H9 (cell line): ENCODE measurements around the gene SMAD3. TPM values are rescaled to one million over a fixed set of nuclear protein-coding genes. Genes with fewer than 3 reads are reported as not detected.

Source experiments
- DNase-seq: peaks from one replicate; pipeline ENCODE4 v3.0.0-alpha.2; 2017
- H2AFZ ChIP-seq: one replicate; pipeline ENCODE4 v1.6.1; 2013; ENCODE audit warnings: mild to moderate bottlenecking, low read length, control low read depth, moderate library complexity
- H2AK5ac ChIP-seq: 2 replicates; pipeline ENCODE4 v1.6.1; 2013; ENCODE audit warnings: low read length, control low read depth, mixed read lengths; ENCODE audit not compliant: insufficient read length
- H2BK120ac ChIP-seq: one replicate; pipeline ENCODE4 v1.6.1; 2013; ENCODE audit warnings: low read depth, mild to moderate bottlenecking, low read length, control low read depth, inconsistent platforms; ENCODE audit not compliant: poor library complexity, severe bottlenecking
- H2BK12ac ChIP-seq: 2 replicates; pipeline ENCODE4 v1.6.1; 2013; ENCODE audit warnings: low read length, control low read depth, mixed read lengths, low read depth; ENCODE audit not compliant: insufficient read length
- H2BK15ac ChIP-seq: 2 replicates; pipeline ENCODE4 v1.6.1; 2013; ENCODE audit warnings: low read depth, low read length, control low read depth
- H2BK20ac ChIP-seq: one replicate; pipeline ENCODE4 v1.6.1; 2013; ENCODE audit warnings: low read depth, mild to moderate bottlenecking, low read length, control low read depth, inconsistent platforms; ENCODE audit not compliant: poor library complexity, severe bottlenecking
- H2BK5ac ChIP-seq: 2 replicates; pipeline ENCODE4 v1.6.1; 2013; ENCODE audit warnings: low read length, control low read depth, mixed read lengths; ENCODE audit not compliant: insufficient read length
- H3K14ac ChIP-seq: 2 replicates; pipeline ENCODE4 v1.6.1; 2013; ENCODE audit warnings: low read length, control low read depth; ENCODE audit not compliant: insufficient read depth
- H3K18ac ChIP-seq: 2 replicates; pipeline ENCODE4 v1.6.1; 2013; ENCODE audit warnings: low read depth, mild to moderate bottlenecking, mixed read lengths, low read length, control low read depth; ENCODE audit not compliant: insufficient read length
- H3K23ac ChIP-seq: 2 replicates; pipeline ENCODE4 v1.6.1; 2013; ENCODE audit warnings: low read length, control low read depth, mixed read lengths, low read depth; ENCODE audit not compliant: insufficient read length
- H3K23me2 ChIP-seq: 2 replicates; pipeline ENCODE4 v1.6.1; 2013; ENCODE audit warnings: low read depth, mild to moderate bottlenecking, mixed read lengths, low read length, control low read depth; ENCODE audit not compliant: insufficient read length, poor library complexity, severe bottlenecking
- H3K27ac ChIP-seq: 2 replicates; pipeline ENCODE4 v1.5.1; 2013; ENCODE audit warnings: low read length, control low read depth, mixed read lengths, low read depth; ENCODE audit not compliant: insufficient read length
- H3K27me3 ChIP-seq: 2 replicates; pipeline ENCODE4 v1.6.1; 2013; ENCODE audit warnings: low read length, control low read depth, inconsistent platforms; ENCODE audit not compliant: insufficient read depth
- H3K4ac ChIP-seq: 2 replicates; pipeline ENCODE4 v1.6.1; 2013; ENCODE audit warnings: low read depth, mild to moderate bottlenecking, control low read depth, inconsistent platforms, low read length, moderate library complexity
- H3K4me1 ChIP-seq: 2 replicates; pipeline ENCODE4 v1.6.1; 2013; ENCODE audit warnings: low read length, control low read depth, inconsistent platforms; ENCODE audit not compliant: insufficient read depth
- H3K4me2 ChIP-seq: 2 replicates; pipeline ENCODE4 v1.6.1; 2013; ENCODE audit warnings: low read length, control low read depth, mixed read lengths; ENCODE audit not compliant: insufficient read length, insufficient read depth
- H3K56ac ChIP-seq: 2 replicates; pipeline ENCODE4 v1.6.1; 2013; ENCODE audit warnings: low read depth, mild to moderate bottlenecking, mixed read lengths, low read length, control low read depth; ENCODE audit not compliant: insufficient read length
- H3K79me1 ChIP-seq: 2 replicates; pipeline ENCODE4 v1.6.1; 2013; ENCODE audit warnings: low read depth, mild to moderate bottlenecking, moderate library complexity, low read length, control low read depth, inconsistent platforms; ENCODE audit not compliant: insufficient read depth, poor library complexity, severe bottlenecking
- H3K79me2 ChIP-seq: 2 replicates; pipeline ENCODE4 v1.6.1; 2013; ENCODE audit warnings: low read length, control low read depth, inconsistent platforms; ENCODE audit not compliant: insufficient read depth
- H3K9ac ChIP-seq: 2 replicates; pipeline ENCODE4 v1.6.1; 2013; ENCODE audit warnings: low read length, control low read depth, mixed read lengths; ENCODE audit not compliant: insufficient read length; ENCODE audit errors: extremely low read depth
- H3K9me3 ChIP-seq: one replicate; pipeline ENCODE4 v1.6.1; 2013; ENCODE audit warnings: low read depth, low read length, inconsistent platforms; ENCODE audit not compliant: control insufficient read depth
- H3T11ph ChIP-seq: one replicate; pipeline ENCODE4 v1.6.1; 2013; ENCODE audit warnings: mild to moderate bottlenecking, low read length, control low read depth, inconsistent platforms
- H4K20me1 ChIP-seq: one replicate; pipeline ENCODE4 v1.6.1; 2013; ENCODE audit not compliant: control insufficient read depth, insufficient read length, insufficient read depth
- H4K5ac ChIP-seq: 2 replicates; pipeline ENCODE4 v1.6.1; 2013; ENCODE audit warnings: low read depth, mild to moderate bottlenecking, mixed read lengths, low read length, control low read depth; ENCODE audit not compliant: insufficient read length
- H4K8ac ChIP-seq: replicated peaks from 2 replicates; pipeline ENCODE4 v1.6.1; 2013; ENCODE audit warnings: low read length, control low read depth, mixed read lengths, low read depth; ENCODE audit not compliant: insufficient read length
- H4K91ac ChIP-seq: 2 replicates; pipeline ENCODE4 v1.6.1; 2013; ENCODE audit warnings: low read depth, mild to moderate bottlenecking, moderate library complexity, mixed read lengths, low read length, control low read depth; ENCODE audit not compliant: insufficient read length
- H3K27ac Mint-ChIP-seq, 3 experiments: 2 replicates in 2 of 3; 3 replicates in 1 of 3; pipeline ENCODE4 v1.8.0; 2020 to 2021; ENCODE audit warnings: mixed read lengths in 3 of 3, mild to moderate bottlenecking in 1 of 3, moderate library complexity in 1 of 3
- H3K27me3 Mint-ChIP-seq: 2 replicates; pipeline ENCODE4 v1.8.0; 2021; ENCODE audit warnings: low read depth, mild to moderate bottlenecking, moderate library complexity, mixed read lengths
- H3K36me3 Mint-ChIP-seq, 3 experiments: 2 replicates in 2 of 3; 3 replicates in 1 of 3; pipeline ENCODE4 v1.8.0; 2020 to 2021; ENCODE audit warnings: low read depth in 3 of 3, mixed read lengths in 3 of 3; ENCODE audit not compliant: insufficient read depth in 1 of 3
- H3K4me1 Mint-ChIP-seq, 2 experiments: 2 replicates each; pipeline ENCODE4 v1.8.0; 2020; ENCODE audit warnings: mixed read lengths in 2 of 2
- H3K4me3 Mint-ChIP-seq, 2 experiments: 2 replicates in 1 of 2; 3 replicates in 1 of 2; pipeline ENCODE4 v1.8.0; 2020 to 2021; ENCODE audit warnings: mild to moderate bottlenecking in 2 of 2, mixed read lengths in 2 of 2, moderate library complexity in 1 of 2
- H3K9me3 Mint-ChIP-seq, 2 experiments: 2 replicates in 1 of 2; 3 replicates in 1 of 2; pipeline ENCODE4 v1.8.0; 2020; ENCODE audit warnings: mild to moderate bottlenecking in 2 of 2, mixed read lengths in 2 of 2, moderate library complexity in 1 of 2
- WGBS: extraction: QIAGEN DNeasy Blood & Tissue Kit; methylation state at CpG from one replicate; pipeline ENCODE4 v1.1.7; 2013; ENCODE audit warnings: missing lambda C conversion rate, low lambda C conversion rate, mixed read lengths; ENCODE audit not compliant: insufficient read length; ENCODE audit errors: extremely low coverage; 5-methylcytosine and 5-hydroxymethylcytosine counted together
- total RNA-seq: library from RNA; stranded (reverse); gene quantifications from 2 replicates; pipeline ENCODE4 v1.2.1, GENCODE V29; 2021
- TF ChIP-seq, protein P1 (sequence below): fragments of 200-600 bp; sonication (generic); conservative IDR thresholded peaks from 3 replicates; pipeline ENCODE4 v1.8.0; 2021; ENCODE audit warnings: antibody characterized with exemption, mild to moderate bottlenecking

SMAD3 gene
- total RNA-seq, 1 experiment from 2014 or later = 26.7 TPM

DNA sequence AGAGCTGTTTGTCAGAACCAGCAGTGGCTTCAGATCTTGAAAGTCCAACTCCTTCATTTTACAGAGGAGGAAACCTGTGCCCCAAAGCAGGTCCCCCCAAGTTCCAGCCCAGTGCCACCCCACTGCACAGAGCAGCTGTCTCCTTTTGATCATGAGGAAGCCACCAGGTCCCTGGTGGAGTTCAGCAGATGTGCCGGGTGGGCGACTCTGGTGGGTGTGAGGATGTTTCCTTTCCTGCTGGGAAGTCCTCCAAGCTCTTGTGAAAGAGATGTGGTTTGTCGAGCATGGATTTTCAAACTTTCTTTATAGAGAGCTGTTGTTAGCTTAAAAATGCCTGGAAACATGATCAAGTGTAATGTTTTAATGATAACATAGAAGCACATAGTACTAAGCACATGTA, 52.0 kb downstream of the SMAD3 start:
- TF ChIP-seq, protein P1, sequence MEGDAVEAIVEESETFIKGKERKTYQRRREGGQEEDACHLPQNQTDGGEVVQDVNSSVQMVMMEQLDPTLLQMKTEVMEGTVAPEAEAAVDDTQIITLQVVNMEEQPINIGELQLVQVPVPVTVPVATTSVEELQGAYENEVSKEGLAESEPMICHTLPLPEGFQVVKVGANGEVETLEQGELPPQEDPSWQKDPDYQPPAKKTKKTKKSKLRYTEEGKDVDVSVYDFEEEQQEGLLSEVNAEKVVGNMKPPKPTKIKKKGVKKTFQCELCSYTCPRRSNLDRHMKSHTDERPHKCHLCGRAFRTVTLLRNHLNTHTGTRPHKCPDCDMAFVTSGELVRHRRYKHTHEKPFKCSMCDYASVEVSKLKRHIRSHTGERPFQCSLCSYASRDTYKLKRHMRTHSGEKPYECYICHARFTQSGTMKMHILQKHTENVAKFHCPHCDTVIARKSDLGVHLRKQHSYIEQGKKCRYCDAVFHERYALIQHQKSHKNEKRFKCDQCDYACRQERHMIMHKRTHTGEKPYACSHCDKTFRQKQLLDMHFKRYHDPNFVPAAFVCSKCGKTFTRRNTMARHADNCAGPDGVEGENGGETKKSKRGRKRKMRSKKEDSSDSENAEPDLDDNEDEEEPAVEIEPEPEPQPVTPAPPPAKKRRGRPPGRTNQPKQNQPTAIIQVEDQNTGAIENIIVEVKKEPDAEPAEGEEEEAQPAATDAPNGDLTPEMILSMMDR = no peak
- Histone ChIP-seq H3K79me2 (no peaks in the 10 kb centered on the region), H3K27ac (no peak overlapping the region)

More for the DNA sequence above, 52.0 kb downstream of the SMAD3 start:
- Histone ChIP-seq H2BK20ac (no peak overlapping the region), H3K14ac (no peak overlapping the region; the same call in 1 of the 2 replicates), H3K4me1 (no peaks in the 10 kb centered on the region), H2AK5ac (no peak overlapping the region), H2BK15ac (no peak overlapping the region), H3K4me2 (no peak overlapping the region), H3K56ac (no peak overlapping the region), H3K23ac (no peak overlapping the region), H2BK5ac (no peak overlapping the region), H2AFZ (no peak overlapping the region), H3K27me3 (no peaks in the 10 kb centered on the region), H3K79me1 (no peaks in the 10 kb centered on the region), H3K18ac (no peak overlapping the region), H3T11ph (no peak overlapping the region), H3K9me3 (no peaks in the 10 kb centered on the region), H4K91ac (no peak overlapping the region), H4K8ac (no peak overlapping the region), H2BK12ac (no peak overlapping the region), H4K5ac (no peak overlapping the region), H3K23me2 (no peaks in the 10 kb centered on the region), H4K20me1 (no peaks in the 10 kb centered on the region), H2BK120ac (no peak overlapping the region), H3K4ac (no peak overlapping the region), H3K9ac (no peak overlapping the region)
- Mint-ChIP-seq H3K4me3 (no peak overlapping the region), H3K27me3 (no peaks in the 10 kb centered on the region), H3K9me3 (no peaks in the 10 kb centered on the region), H3K27ac (peak overlapping the region in 1 of 3 experiments; percentile 39; a peak in 1 of 7 replicates), H3K36me3 (no peaks in the 10 kb centered on the region), H3K4me1 (peaks cover 11 to 25% of the 10 kb centered on the region in 2 experiments; a peak in 3 of 4 replicates)
- WGBS = no CpG with 5 or more reads among the region's 3 CpGs
- no peak for DNase-seq
